Endothelial cell of umbilical vein (primary cell): ENCODE results near the gene TUBG2. TPM values are rescaled to one million over a fixed set of nuclear protein-coding genes. Genes with fewer than 3 reads are reported as not detected.

Experiments used
- BruUV-seq: library from RNA; stranded (reverse); fragments of 400-500 nt; replicated peaks from 2 replicates; lab custom pipeline; 2021; lab: Mats Ljungman, UMichigan
- CTCF ChIA-PET: fragments of 300-600, 350-600 bp; sonication (Branson Sonifier 250); formaldehyde crosslinking; loops from one replicate; lab custom pipeline; 2021; ENCODE audit warnings: antibody characterized with exemption, inconsistent platforms; lab: Charles Lee
- POLR2A ChIA-PET: fragments of 300-600, 350-600 bp; sonication (Branson Sonifier 250); formaldehyde crosslinking; loops from one replicate; lab custom pipeline; 2021; ENCODE audit warnings: antibody characterized with exemption, inconsistent platforms; lab: Charles Lee
- DNase-seq: peaks from one replicate; pipeline ENCODE4 v3.0.0-alpha.2; 2011; ENCODE audit warnings: low read depth, low spot score
- FAIRE-seq: peaks from 2 replicates; lab custom pipeline; 2011; peaks lifted over from hg19 to GRCh38; lab: Jason Lieb, UNC
- H2AFZ ChIP-seq: 2 replicates; pipeline ENCODE4 v1.6.0; 2012; ENCODE audit warnings: low read depth, low read length, control low read depth, inconsistent platforms
- H3K27ac ChIP-seq: 2 replicates; pipeline ENCODE4 v1.5.1; 2011; ENCODE audit warnings: low read depth, mild to moderate bottlenecking, control low read depth, low read length, moderate library complexity; ENCODE audit not compliant: insufficient read depth
- H3K27me3 ChIP-seq, 2 experiments: 2 replicates each; pipeline versions ENCODE4 v1.6.0 to v1.6.1; 2011; ENCODE audit warnings: low read length in 2 of 2, mixed read lengths in 1 of 2; ENCODE audit not compliant: control insufficient read depth in 2 of 2, insufficient read depth in 2 of 2
- H3K36me3 ChIP-seq, 2 experiments: 2 replicates in 1 of 2; 3 replicates in 1 of 2; pipeline ENCODE4 v1.5.1; 2011; ENCODE audit warnings: low read length in 2 of 2, mild to moderate bottlenecking in 1 of 2, moderate library complexity in 1 of 2; ENCODE audit not compliant: control insufficient read depth in 2 of 2, insufficient read depth in 2 of 2; ENCODE audit errors: extremely low read depth in 1 of 2
- H3K4me1 ChIP-seq: 3 replicates; pipeline ENCODE4 v1.5.1; 2011; ENCODE audit warnings: mild to moderate bottlenecking, low read length; ENCODE audit not compliant: control insufficient read depth, insufficient read depth; ENCODE audit errors: extremely low read depth
- H3K4me2 ChIP-seq: 2 replicates; pipeline ENCODE4 v1.6.1; 2011; ENCODE audit warnings: low read length, control low read depth, mixed read lengths; ENCODE audit not compliant: insufficient read depth
- H3K4me3 ChIP-seq, 3 experiments: fragments of 200-600 bp in 1 of 3; sonication (generic), shearing (Covaris generic) in 1 of 3; replicated peaks in 1 of 3; 2 replicates each; pipeline ENCODE4 v1.5.1; 2011 to 2016; ENCODE audit warnings: control low read depth in 3 of 3, low read length in 3 of 3, mild to moderate bottlenecking in 2 of 3, inconsistent platforms in 1 of 3, low read depth in 1 of 3, moderate library complexity in 1 of 3; ENCODE audit not compliant: insufficient read depth in 1 of 3
- H3K79me2 ChIP-seq: 2 replicates; pipeline ENCODE4 v1.6.0; 2012; ENCODE audit warnings: low read length, inconsistent platforms; ENCODE audit not compliant: control insufficient read depth, insufficient read depth
- H3K9ac ChIP-seq: replicated peaks from 2 replicates; pipeline ENCODE3; 2011; ENCODE audit warnings: low read length, control low read depth; ENCODE audit not compliant: insufficient read depth; ENCODE audit errors: extremely low read depth
- H3K9me1 ChIP-seq: replicated peaks from 3 replicates; pipeline ENCODE4 v1.6.0; 2011; ENCODE audit warnings: mild to moderate bottlenecking, low read length; ENCODE audit not compliant: control insufficient read depth, insufficient read depth; ENCODE audit errors: extremely low read depth
- H3K9me3 ChIP-seq: replicated peaks from 2 replicates; pipeline ENCODE4 v1.5.1; 2012; ENCODE audit warnings: low read length, inconsistent platforms; ENCODE audit not compliant: control insufficient read depth, insufficient read depth
- H4K20me1 ChIP-seq: replicated peaks from 2 replicates; pipeline ENCODE3; 2011; ENCODE audit warnings: mild to moderate bottlenecking, low read length; ENCODE audit not compliant: control insufficient read depth, insufficient read depth; ENCODE audit errors: extremely low read depth
- EZH2 ChIP-seq: IDR thresholded peaks from 2 replicates; pipeline ENCODE4 v1.6.1; 2012; ENCODE audit warnings: borderline replicate concordance, low read depth, mild to moderate bottlenecking, moderate library complexity, low read length, inconsistent platforms; ENCODE audit not compliant: severe bottlenecking
- FOS ChIP-seq: IDR thresholded peaks from 2 replicates; pipeline ENCODE4 v1.6.1; 2011; ENCODE audit warnings: mild to moderate bottlenecking, low read length, moderate library complexity, borderline replicate concordance; ENCODE audit not compliant: insufficient read depth
- GATA2 ChIP-seq: IDR thresholded peaks from 2 replicates; pipeline ENCODE4 v1.7.0; 2011; ENCODE audit warnings: low read depth, mild to moderate bottlenecking, moderate library complexity, mixed read lengths, low read length; ENCODE audit not compliant: insufficient read length, insufficient read depth
- JUN ChIP-seq: IDR thresholded peaks from 2 replicates; pipeline ENCODE4 v1.6.1; 2011; ENCODE audit warnings: borderline replicate concordance, low read depth; ENCODE audit not compliant: insufficient read length, insufficient read depth
- POLR2AphosphoS5 ChIP-seq: IDR thresholded peaks from 2 replicates; pipeline ENCODE4 v1.6.1; 2012; ENCODE audit warnings: low read depth, mild to moderate bottlenecking, control low read depth, low read length, moderate library complexity; ENCODE audit not compliant: insufficient read depth
- dilution Hi-C: fragments of 300-500 bp; cut with MboI; formaldehyde crosslinking; loops from one replicate; pipeline ENCODE4 v1.15.0; 2019; ENCODE audit warnings: low sequenced_read_pairs; ENCODE audit not compliant: extremely low pct_ligation_motif_present
- intact Hi-C: fragments of 100-400 bp; cut with micrococcal nuclease; formaldehyde crosslinking; loops from one replicate; pipeline ENCODE4 v1.10.0; 2022
- polyA plus RNA-seq, 4 experiments: library from polyadenylated mRNA; depleted of rRNA in 3 of 4; stranded (reverse) in 3 of 4; unstranded in 1 of 4; fragments of >200 nt; gene quantifications; 2 replicates each; pipeline versions ENCODE4 v1.2.1 to v1.2.3, GENCODE V29; 2011 to 2012; ENCODE audit warnings: missing spikeins in 1 of 4
- total RNA-seq: library from RNA; stranded (reverse); gene quantifications from 2 replicates; pipeline ENCODE4 v1.2.3, GENCODE V29; 2021

Gene TUBG2
- total and polyA plus RNA-seq, 2 donors (not counting 3 experiments of a cell fraction or from before 2014, with no cell fraction given), result 13.2 to 17.7 TPM

GRCh38 chr17:42704490-42704836 is 45.4 kb downstream of the TUBG2 start:
- Histone ChIP-seq H3K4me1 (no peaks in the 10 kb centered on the region), H3K9me3 (no peaks in the 10 kb centered on the region), H4K20me1 (no peaks in the 10 kb centered on the region), H3K27ac (no peak overlapping the region), H3K4me2 (no peak overlapping the region), H2AFZ (no peak overlapping the region), H3K4me3 (no peak overlapping the region), H3K79me2 (no peaks in the 10 kb centered on the region), H3K27me3 (no peaks in the 10 kb centered on the region), H3K36me3 (peaks cover 13 to 50% of the 10 kb centered on the region in 2 experiments), H3K9me1 (no peaks in the 10 kb centered on the region), H3K9ac (no peak overlapping the region)
- POLR2A ChIA-PET, result no interaction called here
- CTCF ChIA-PET, result interaction anchor here (0.9 to 1.4 kb wide), 2 partner anchors 126 to 225 kb away, joined by 3 to 4 read pairs; no protein-coding TSS in a partner anchor
- intact Hi-C loops, result no loop called here
- BruUV-seq, result no TSS peak
- DNase-seq, result no peak
- dilution Hi-C loops, result no loop called here
- FAIRE-seq, result no peak
- no peak for TF ChIP-seq FOS

- H3K4me2 ChIP-seq, result no peak overlapping the region
- no peak overlapping the region for H3K9ac ChIP-seq
- intact Hi-C loops, result no loop called here
- H3K27ac ChIP-seq, result no peak overlapping the region
- H3K9me3 ChIP-seq, result no peaks in the 10 kb centered on the region
- TF ChIP-seq GATA2, result no peak
- TF ChIP-seq JUN, result no peak
- no peak for TF ChIP-seq EZH2
- no peak for TF ChIP-seq POLR2AphosphoS5
- TF ChIP-seq FOS, result no peak
- peaks cover 13 to 54% of the 10 kb centered on the region in 2 experiments for H3K36me3 ChIP-seq
- H4K20me1 ChIP-seq, result no peaks in the 10 kb centered on the region
- DNase-seq (no peak), FAIRE-seq (no peak)
- H3K9me1 ChIP-seq, result no peaks in the 10 kb centered on the region
- dilution Hi-C loops, result no loop called here
- H3K4me3 ChIP-seq, result no peak overlapping the region
- POLR2A ChIA-PET, result no interaction called here
- BruUV-seq, result no TSS peak
- no peaks in the 10 kb centered on the region for H3K79me2 ChIP-seq
- no peaks in the 10 kb centered on the region for H3K4me1 ChIP-seq
- CTCF ChIA-PET, result interaction anchor here (0.9 to 1.4 kb wide), 2 partner anchors 127 to 224 kb away, joined by 3 to 4 read pairs; no protein-coding TSS in a partner anchor
- H3K27me3 ChIP-seq, result no peaks in the 10 kb centered on the region
- no peak overlapping the region for H2AFZ ChIP-seq
These were observed 45.9 kb downstream of the TUBG2 start for GRCh38 chr17:42704837-42705494.
